Esophagus squamous epithelium (tissue), 5 donors: ENCODE measurements around the gene AFAP1L1. TPM values are rescaled to one million over a fixed set of nuclear protein-coding genes. Genes with fewer than 3 reads are reported as not detected.

ENCODE experiments used
- DNase-seq: peaks from one replicate; lab custom pipeline; 2025; lab: John Stamatoyannopoulos, UW
- H3K27ac ChIP-seq, 4 donors: fragments of 200-600 bp; sonication (generic); one replicate each; pipeline ENCODE4 v1.5.1; 2016 to 2019; ENCODE audit warnings: mild to moderate bottlenecking in 1 of 4
- H3K27me3 ChIP-seq, 4 donors: fragments of 200-600 bp; sonication (generic); 1 replicate in 3 of 4; 2 replicates in 1 of 4; pipeline versions ENCODE4 v1.5.1 to v1.6.0; 2017 to 2021; ENCODE audit warnings: antibody characterized with exemption in 1 of 4
- H3K36me3 ChIP-seq, 3 donors: fragments of 200-600 bp; sonication (generic); one replicate each; pipeline ENCODE4 v1.5.1; 2016 to 2019
- H3K4me1 ChIP-seq, 3 donors: fragments of 200-600 bp; sonication (generic); one replicate each; pipeline ENCODE4 v1.5.1; 2017 to 2019
- H3K4me3 ChIP-seq, 4 donors: fragments of 200-600 bp; sonication (generic); 1 replicate in 3 of 4; 2 replicates in 1 of 4; pipeline ENCODE4 v1.5.1; 2016 to 2019; ENCODE audit warnings: mild to moderate bottlenecking in 2 of 4, moderate library complexity in 1 of 4
- H3K9me3 ChIP-seq, 3 donors: fragments of 200-600 bp; sonication (generic); one replicate each; pipeline ENCODE4 v1.5.1; 2016 to 2019
- POLR2A ChIP-seq, 4 donors: fragments of 450-650 bp; IDR thresholded peaks; one replicate each; pipeline ENCODE4 v1.6.1; 2017; ENCODE audit warnings: antibody characterized with exemption in 4 of 4, mild to moderate bottlenecking in 4 of 4, moderate library complexity in 3 of 4
- WGBS, 2 donors: methylation state at CpG; one replicate each; pipeline ENCODE4 v1.1.5; 2018; 5-methylcytosine and 5-hydroxymethylcytosine counted together
- intact Hi-C: fragments of 100-400 bp; cut with DNase I; formaldehyde crosslinking; loops from one replicate; pipeline ENCODE4 v1.15.0; 2022
- total RNA-seq, 4 donors: library from RNA; depleted of rRNA; stranded (reverse); fragments of >200 nt; gene quantifications; one replicate each; pipeline ENCODE4 v1.1.0, GENCODE V29; 2016
- TF ChIP-seq, protein P1 (sequence below), 6 experiments: fragments of 450-650 bp in 4 of 6; fragments of 200-600 bp in 2 of 6; sonication (generic) in 2 of 6; IDR thresholded peaks; one replicate each; pipeline ENCODE4 v1.5.1; 2016 to 2019; ENCODE audit warnings: antibody characterized with exemption in 6 of 6, mild to moderate bottlenecking in 4 of 6, moderate library complexity in 4 of 6
- donor health status: DM: yes; HTN: yes; CAD: no.

The AFAP1L1 gene
- total RNA-seq, 4 donors from 2014 or later = 2.8 to 14.5 (median 8.7) TPM

DNA sequence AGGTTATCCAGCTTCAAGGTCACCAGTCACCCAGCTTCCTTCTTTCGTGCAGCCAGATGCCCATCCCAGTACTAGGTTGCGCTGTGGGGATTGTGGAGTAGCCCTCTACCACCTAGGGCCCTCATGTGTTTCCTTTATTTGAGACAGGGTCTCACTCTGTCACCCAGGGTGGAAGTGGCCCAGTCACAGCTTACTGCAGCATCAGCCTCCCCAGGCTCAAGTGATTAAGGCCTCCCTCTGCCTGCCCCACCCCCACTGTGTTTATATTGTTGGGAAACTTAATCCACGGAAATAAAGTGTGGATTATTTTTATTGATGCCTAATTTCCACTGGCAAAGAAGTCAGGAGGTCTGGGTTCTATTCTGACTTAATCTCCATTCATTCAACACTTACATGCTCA, 103.1 kb downstream of the AFAP1L1 start:
- peaks cover 6 to 33% (median 14%) of the 10 kb centered on the region in 3 donors for H3K4me1 ChIP-seq
- WGBS, 2 donors = 76 to 83% methylated on average over 3 of the region's 3 CpGs
- H3K36me3 ChIP-seq = no peaks in the 10 kb centered on the region
- H3K27me3 ChIP-seq = no peaks in the 10 kb centered on the region
- intact Hi-C loops = loop anchor here (10.0 kb wide), 1 partner anchor 190 kb away; no protein-coding TSS in a partner anchor
- no peak overlapping the region for H3K4me3 ChIP-seq
- TF ChIP-seq, protein P1, sequence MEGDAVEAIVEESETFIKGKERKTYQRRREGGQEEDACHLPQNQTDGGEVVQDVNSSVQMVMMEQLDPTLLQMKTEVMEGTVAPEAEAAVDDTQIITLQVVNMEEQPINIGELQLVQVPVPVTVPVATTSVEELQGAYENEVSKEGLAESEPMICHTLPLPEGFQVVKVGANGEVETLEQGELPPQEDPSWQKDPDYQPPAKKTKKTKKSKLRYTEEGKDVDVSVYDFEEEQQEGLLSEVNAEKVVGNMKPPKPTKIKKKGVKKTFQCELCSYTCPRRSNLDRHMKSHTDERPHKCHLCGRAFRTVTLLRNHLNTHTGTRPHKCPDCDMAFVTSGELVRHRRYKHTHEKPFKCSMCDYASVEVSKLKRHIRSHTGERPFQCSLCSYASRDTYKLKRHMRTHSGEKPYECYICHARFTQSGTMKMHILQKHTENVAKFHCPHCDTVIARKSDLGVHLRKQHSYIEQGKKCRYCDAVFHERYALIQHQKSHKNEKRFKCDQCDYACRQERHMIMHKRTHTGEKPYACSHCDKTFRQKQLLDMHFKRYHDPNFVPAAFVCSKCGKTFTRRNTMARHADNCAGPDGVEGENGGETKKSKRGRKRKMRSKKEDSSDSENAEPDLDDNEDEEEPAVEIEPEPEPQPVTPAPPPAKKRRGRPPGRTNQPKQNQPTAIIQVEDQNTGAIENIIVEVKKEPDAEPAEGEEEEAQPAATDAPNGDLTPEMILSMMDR (IDR thresholded peaks at IDR 0.05) = no peak
- no peak for DNase-seq
- H3K9me3 ChIP-seq = no peaks in the 10 kb centered on the region
- H3K27ac ChIP-seq = peak overlapping the region in 1 of 4 donors; percentile 28

DNA sequence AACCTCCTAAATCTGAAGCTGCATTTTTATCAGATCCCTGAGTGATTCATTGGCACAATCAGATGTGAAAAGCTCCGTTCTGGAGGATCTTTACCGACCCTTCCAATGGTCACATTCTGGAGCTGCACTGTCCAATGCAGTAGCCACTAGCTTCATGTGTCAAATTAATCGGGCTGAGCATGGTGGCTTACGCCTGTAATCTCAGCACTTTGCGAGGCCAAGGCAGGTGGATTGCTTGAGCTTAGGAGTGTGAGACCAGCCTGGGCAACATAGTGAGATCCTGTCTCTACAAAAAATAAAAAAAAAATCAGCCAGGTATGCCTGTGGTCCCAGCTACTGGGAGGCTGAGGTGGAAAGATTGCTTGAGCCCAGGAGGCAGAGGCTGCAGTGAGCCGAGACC, 103.8 kb downstream of the AFAP1L1 start:
- H3K4me1 ChIP-seq = peaks cover 6 to 33% (median 14%) of the 10 kb centered on the region in 3 donors
- no peak for TF ChIP-seq POLR2A (IDR thresholded peaks at IDR 0.05)
- TF ChIP-seq, protein P1 (IDR thresholded peaks at IDR 0.05) = no peak
- no peak overlapping the region for H3K4me3 ChIP-seq
- no peak overlapping the region for H3K27ac ChIP-seq
- no peak for DNase-seq
- 83 to 87% methylated on average over 6 of the region's 6 CpGs for WGBS, 2 donors
- no peaks in the 10 kb centered on the region for H3K36me3 ChIP-seq
- intact Hi-C loops = loop anchor here (10.0 kb wide), 1 partner anchor 189 kb away; no protein-coding TSS in a partner anchor
- no peaks in the 10 kb centered on the region for H3K27me3 ChIP-seq
- H3K9me3 ChIP-seq = no peaks in the 10 kb centered on the region

DNA sequence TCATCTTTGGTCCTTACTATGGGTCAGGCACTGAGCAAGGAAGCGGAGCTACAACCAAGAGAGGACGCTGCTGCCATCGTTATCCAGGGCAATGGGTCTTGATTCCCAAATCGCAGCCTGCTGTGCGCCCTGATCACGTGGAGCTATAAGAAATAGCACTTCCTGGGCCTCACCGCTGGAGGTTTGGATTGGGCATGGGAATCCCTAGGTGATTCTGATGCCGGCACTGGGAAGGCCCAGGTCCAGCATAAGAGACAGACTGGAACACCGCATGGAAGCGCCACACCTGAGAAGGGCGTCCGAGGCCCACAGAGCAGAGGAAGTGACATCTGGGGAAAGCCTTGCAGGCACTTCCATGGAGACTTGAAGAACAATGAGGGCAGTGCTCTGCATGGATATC, 104.4 kb downstream of the AFAP1L1 start:
- Histone ChIP-seq H3K27ac (no peak overlapping the region), H3K36me3 (no peaks in the 10 kb centered on the region), H3K4me1 (peaks cover under 1 to 31% (median 14%) of the 10 kb centered on the region in 3 donors), H3K9me3 (no peaks in the 10 kb centered on the region), H3K27me3 (no peaks in the 10 kb centered on the region), H3K4me3 (no peak overlapping the region)
- no peak for TF ChIP-seq POLR2A (IDR thresholded peaks at IDR 0.05)
- TF ChIP-seq, protein P1 (IDR thresholded peaks at IDR 0.05) = no peak
- no peak for DNase-seq
- intact Hi-C loops = loop anchor here (10.0 kb wide), 1 partner anchor 189 kb away; no protein-coding TSS in a partner anchor
- 97 to 100% methylated on average over 4 to 12 of the region's 12 CpGs for WGBS, 2 donors

DNA sequence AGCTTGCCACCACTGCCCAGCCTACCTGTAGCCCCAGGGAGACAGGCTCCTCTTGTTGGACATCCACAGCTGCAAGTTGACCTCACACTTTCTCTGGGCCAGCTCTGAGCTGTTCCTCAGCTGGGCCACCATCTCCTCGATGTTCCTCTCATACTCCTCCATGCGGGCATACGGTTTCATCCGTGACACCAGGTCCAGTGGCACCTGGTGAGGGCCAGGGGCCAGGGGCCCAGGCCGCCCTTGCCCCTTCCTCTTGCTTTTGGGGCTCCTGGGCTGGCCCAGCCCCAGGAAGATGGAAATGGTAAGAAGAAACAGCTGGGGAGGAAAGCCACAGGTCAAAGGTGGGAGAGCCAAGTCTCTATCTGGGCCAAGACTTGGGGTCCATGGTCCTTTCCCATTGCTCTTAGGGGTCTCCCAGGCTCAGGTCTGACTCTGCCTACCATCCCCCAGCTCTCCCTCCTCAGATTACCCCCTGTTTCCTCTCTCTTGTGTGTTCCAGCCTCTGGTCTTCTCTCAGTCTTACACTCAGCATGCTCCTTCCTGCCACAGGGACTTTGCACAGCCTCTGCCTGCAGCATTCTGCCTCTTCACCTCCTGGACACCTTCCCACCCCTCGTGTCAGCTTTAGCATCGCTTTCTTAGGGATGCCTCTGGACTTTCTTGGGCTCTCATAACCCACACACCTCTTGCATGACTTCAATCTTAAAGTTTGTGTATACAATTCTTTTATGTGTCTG, 105.2 kb downstream of the AFAP1L1 start:
- Histone ChIP-seq H3K27ac (no peak overlapping the region), H3K4me3 (no peak overlapping the region), H3K36me3 (no peaks in the 10 kb centered on the region), H3K9me3 (no peaks in the 10 kb centered on the region), H3K4me1 (peaks cover 5 to 31% (median 14%) of the 10 kb centered on the region in 3 donors), H3K27me3 (no peaks in the 10 kb centered on the region)
- intact Hi-C loops = loop anchor here (10.0 kb wide), 1 partner anchor 188 kb away; no protein-coding TSS in a partner anchor
- WGBS, 2 donors = 89 to 92% methylated on average over 5 to 7 of the region's 7 CpGs
- TF ChIP-seq, protein P1 (IDR thresholded peaks at IDR 0.05) = no peak
- TF ChIP-seq POLR2A (IDR thresholded peaks at IDR 0.05) = no peak
- no peak for DNase-seq

DNA sequence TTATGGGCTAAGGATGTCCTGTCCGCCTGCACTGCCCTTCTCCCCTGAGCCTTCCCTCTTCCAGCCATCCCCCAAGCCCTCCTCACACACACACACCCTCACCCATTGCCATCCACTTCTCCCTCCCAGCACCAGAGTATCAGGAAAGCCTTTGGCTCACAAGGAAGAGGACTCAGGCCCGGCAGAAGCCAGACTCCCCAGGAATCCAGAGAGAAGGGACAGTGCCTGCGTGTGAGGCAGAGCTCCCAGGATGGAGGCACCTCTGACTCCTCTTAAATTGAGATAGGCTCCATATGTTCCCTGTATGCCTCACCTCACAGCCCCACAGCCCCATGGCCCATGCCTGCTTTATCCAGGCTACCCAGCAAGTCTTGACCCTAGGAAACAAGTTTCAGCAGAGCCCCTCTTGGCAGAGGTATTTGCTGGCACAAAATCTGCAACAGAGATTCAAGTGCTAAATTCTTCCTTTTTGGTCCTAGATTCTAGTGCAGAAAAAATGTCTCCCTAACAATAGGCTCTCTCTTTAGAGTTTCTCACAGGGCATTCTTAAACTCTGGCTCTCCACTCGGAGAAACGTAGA, 106.7 kb downstream of the AFAP1L1 start:
- whole genome bisulfite sequencing, 2 donors = 35 to 80% methylated on average over 1 to 3 of the region's 5 CpGs
- Histone ChIP-seq H3K27me3 (no peaks in the 10 kb centered on the region), H3K4me3 (no peak overlapping the region), H3K36me3 (no peaks in the 10 kb centered on the region), H3K27ac (peak overlapping the region; percentile 57 to 91 (median 78)), H3K4me1 (peaks cover 9 to 42% (median 19%) of the 10 kb centered on the region in 3 donors), H3K9me3 (no peaks in the 10 kb centered on the region)
- no peak for DNase-seq
- no peak for TF ChIP-seq POLR2A (IDR thresholded peaks at IDR 0.05)
- TF ChIP-seq, protein P1 (IDR thresholded peaks at IDR 0.05) = no peak
- intact Hi-C loops = loop anchor here (10.0 kb wide), 1 partner anchor 186 kb away; no protein-coding TSS in a partner anchor
